ENCODE measurements around the gene TRANK1. TPM values are rescaled to one million over a fixed set of nuclear protein-coding genes. Genes with fewer than 3 reads are reported as not detected.

The TRANK1 gene
- total RNA-seq, 1 donor from 2014 or later = 38.5 TPM

DNA sequence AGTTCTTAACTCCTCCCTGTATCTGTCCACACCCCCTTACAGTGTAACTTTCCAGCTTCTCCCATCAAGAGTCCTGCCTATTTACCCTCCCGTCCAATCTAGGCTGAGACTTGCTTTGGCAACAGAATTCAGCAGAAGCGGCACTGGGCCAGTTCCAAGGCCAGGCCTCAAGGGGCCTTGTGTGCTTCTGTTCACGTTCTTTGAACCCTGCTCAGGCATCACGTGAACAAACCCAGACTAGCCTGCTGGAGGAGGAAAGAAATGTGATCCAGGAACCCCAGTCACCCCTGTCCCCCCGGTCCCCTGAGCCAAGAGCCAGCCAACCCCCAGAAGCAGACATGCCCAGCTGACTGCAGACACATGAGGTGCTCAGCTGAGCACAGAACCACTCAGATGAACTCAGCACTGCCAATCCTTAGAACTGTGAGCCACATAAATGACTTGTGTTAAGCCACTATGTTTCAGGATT is 104.4 kb downstream of the TRANK1 start:
- intact Hi-C loops (cut with DNase I) = no loop called here
- ATAC-seq = no peak

DNA sequence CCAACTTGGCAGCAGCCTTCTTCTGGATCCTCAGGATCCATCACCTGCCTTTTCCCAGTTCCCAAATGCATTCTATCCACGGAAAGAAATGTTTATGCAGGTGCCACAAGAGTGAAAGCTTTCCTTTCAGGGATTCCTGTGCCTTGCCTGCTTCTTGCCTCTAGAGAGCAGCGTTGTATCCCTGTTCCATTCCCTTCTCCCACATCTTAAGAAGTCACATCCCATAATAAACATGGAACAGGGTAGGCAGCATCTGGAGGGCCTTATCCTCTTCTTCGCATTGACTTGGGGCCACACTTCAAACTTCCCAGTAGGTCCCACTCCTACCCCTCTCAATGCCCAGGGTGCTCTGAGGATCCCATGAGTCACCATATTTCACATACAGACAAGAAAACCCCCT is 107.8 kb downstream of the TRANK1 start:
- no peak overlapping the region for H3K4me3 ChIP-seq
- no peak for DNase-seq
- H3K4me1 ChIP-seq = no peaks in the 10 kb centered on the region
- H3K27ac ChIP-seq = no peak overlapping the region
- intact Hi-C loops (cut with DNase I) = no loop called here
- ATAC-seq = no peak
- peaks cover 86% of the 10 kb centered on the region for H3K36me3 ChIP-seq
- H3K9me3 ChIP-seq = peaks cover 9% of the 10 kb centered on the region
- TF ChIP-seq, protein P1, sequence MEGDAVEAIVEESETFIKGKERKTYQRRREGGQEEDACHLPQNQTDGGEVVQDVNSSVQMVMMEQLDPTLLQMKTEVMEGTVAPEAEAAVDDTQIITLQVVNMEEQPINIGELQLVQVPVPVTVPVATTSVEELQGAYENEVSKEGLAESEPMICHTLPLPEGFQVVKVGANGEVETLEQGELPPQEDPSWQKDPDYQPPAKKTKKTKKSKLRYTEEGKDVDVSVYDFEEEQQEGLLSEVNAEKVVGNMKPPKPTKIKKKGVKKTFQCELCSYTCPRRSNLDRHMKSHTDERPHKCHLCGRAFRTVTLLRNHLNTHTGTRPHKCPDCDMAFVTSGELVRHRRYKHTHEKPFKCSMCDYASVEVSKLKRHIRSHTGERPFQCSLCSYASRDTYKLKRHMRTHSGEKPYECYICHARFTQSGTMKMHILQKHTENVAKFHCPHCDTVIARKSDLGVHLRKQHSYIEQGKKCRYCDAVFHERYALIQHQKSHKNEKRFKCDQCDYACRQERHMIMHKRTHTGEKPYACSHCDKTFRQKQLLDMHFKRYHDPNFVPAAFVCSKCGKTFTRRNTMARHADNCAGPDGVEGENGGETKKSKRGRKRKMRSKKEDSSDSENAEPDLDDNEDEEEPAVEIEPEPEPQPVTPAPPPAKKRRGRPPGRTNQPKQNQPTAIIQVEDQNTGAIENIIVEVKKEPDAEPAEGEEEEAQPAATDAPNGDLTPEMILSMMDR (IDR thresholded peaks at IDR 0.05) = no peak
- no peaks in the 10 kb centered on the region for H3K27me3 ChIP-seq

More for the DNA sequence above, 104.4 kb downstream of the TRANK1 start:
- no peak overlapping the region for H3K4me3 ChIP-seq
- TF ChIP-seq, protein P1 (IDR thresholded peaks at IDR 0.05) = no peak
- DNase-seq = no peak
- H3K27ac ChIP-seq = no peak overlapping the region
- H3K9me3 ChIP-seq = peaks cover 9% of the 10 kb centered on the region
- H3K4me1 ChIP-seq = no peaks in the 10 kb centered on the region
- H3K36me3 ChIP-seq = peaks cover 83% of the 10 kb centered on the region
- H3K27me3 ChIP-seq = no peaks in the 10 kb centered on the region

DNA sequence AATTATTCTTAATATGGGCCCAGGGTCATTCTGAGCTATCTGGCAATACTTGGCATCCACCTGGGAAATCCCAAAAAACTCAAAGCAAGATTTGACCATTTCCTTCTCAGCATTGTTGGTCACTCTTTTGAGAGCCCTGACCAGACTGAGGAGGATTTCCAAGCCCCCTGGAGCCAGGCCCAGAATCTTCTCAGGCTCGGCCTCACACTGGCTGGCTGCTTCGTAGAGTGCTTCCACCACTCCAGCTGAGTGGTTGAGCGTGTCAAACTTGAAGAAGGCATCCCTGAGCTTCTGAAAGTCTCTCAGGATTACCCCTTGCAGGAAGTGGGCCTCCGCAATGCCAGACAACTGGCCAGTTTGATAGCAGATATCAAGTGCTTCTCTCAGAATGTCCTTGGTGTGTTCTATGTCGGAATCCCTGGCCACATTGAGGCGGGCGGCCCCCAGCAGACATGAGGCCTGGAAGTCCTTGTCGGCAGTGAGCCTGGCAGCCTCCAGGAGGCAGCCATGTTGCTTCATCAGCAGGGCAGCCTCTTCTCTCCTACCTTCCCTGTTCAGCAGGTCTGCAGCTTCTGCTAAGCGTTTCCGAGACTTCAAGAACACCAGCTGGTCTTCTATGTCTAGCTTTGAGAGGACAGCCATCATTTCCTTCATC is 111.6 kb downstream of the TRANK1 start:
- ATAC-seq (no peak), DNase-seq (no peak)
- TF ChIP-seq, protein P1 (IDR thresholded peaks at IDR 0.05) = no peak
- H3K4me3 ChIP-seq = no peak overlapping the region
- peaks cover 88% of the 10 kb centered on the region for H3K36me3 ChIP-seq
- no peak overlapping the region for H3K27ac ChIP-seq
- no peaks in the 10 kb centered on the region for H3K27me3 ChIP-seq
- intact Hi-C loops (cut with DNase I) = no loop called here
- no peaks in the 10 kb centered on the region for H3K9me3 ChIP-seq
- H3K4me1 ChIP-seq = no peaks in the 10 kb centered on the region

DNA sequence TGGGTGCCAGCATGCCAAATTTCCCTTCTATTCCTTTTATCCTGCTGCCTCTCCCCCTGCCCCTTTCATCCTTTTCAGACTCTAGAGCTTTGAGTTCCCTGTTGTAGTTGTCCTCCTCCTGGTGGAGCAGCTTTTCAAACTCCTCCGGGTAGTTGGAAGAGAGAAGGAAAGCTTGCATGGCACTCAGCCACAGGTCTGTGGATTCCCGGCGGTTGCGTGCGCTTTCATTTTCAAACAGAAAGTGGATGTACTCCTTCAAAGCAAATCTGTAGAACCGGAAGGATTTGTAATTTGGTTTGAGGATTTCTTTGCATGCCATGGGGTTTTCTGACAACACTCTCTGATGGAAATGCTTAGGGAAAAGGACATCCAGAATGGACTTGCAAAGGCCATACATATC is 112.4 kb downstream of the TRANK1 start:
- intact Hi-C loops (cut with DNase I) = no loop called here

DNA sequence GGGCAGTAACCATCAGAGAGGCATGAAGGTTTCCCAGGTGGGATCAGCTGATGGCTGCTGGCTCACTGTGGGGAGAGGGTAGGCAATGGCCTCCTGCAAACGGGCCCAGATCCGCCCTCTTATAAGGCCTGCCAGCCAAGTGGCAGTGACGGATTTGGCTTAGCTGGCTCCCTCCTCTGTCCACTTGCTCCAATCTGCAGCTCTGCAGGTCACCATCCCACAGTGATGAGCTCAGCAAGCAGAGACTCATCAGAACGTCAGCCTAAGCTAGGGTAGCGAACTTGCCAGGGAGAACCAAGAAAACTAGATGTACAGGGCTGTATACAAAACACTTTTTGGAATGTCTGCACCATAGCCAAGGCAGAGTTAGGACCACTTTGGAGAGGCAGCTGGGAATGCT is 117.7 kb downstream of the TRANK1 start:
- no peak for ATAC-seq
- H3K4me3 ChIP-seq = no peak overlapping the region
- peaks cover 60% of the 10 kb centered on the region for H3K36me3 ChIP-seq
- H3K27ac ChIP-seq = no peak overlapping the region
- intact Hi-C loops (cut with DNase I) = no loop called here
- no peaks in the 10 kb centered on the region for H3K4me1 ChIP-seq
- no peak for DNase-seq
- no peaks in the 10 kb centered on the region for H3K9me3 ChIP-seq
- no peaks in the 10 kb centered on the region for H3K27me3 ChIP-seq
- TF ChIP-seq, protein P1 (IDR thresholded peaks at IDR 0.05) = no peak

More for the DNA sequence above, 112.4 kb downstream of the TRANK1 start:
- DNase-seq (no peak), ATAC-seq (no peak)
- peaks cover 88% of the 10 kb centered on the region for H3K36me3 ChIP-seq
- H3K4me1 ChIP-seq = no peaks in the 10 kb centered on the region
- TF ChIP-seq, protein P1 (IDR thresholded peaks at IDR 0.05) = no peak
- H3K9me3 ChIP-seq = no peaks in the 10 kb centered on the region
- no peaks in the 10 kb centered on the region for H3K27me3 ChIP-seq
- no peak overlapping the region for H3K4me3 ChIP-seq
- H3K27ac ChIP-seq = no peak overlapping the region
